Stimulated activated CD4-positive, alpha-beta T cell treated with anti-CD3 and anti-CD28 coated beads, TNF-alpha, amount 100 ng/mL, for 24 hours (primary cell): ENCODE results near the gene C20orf141.
"Not testable (repeated sequence)": the region's sequence is repeated elsewhere in the genome, so short reads cannot be mapped to it uniquely, and the experiment has no call there.

ENCODE experiments used
- DNase-seq, 3 experiments: peaks; one replicate each; pipeline ENCODE4 v3.0.0-alpha.2; 2020; ENCODE audit warnings: low read depth in 3 of 3

C20orf141 gene

DNA sequence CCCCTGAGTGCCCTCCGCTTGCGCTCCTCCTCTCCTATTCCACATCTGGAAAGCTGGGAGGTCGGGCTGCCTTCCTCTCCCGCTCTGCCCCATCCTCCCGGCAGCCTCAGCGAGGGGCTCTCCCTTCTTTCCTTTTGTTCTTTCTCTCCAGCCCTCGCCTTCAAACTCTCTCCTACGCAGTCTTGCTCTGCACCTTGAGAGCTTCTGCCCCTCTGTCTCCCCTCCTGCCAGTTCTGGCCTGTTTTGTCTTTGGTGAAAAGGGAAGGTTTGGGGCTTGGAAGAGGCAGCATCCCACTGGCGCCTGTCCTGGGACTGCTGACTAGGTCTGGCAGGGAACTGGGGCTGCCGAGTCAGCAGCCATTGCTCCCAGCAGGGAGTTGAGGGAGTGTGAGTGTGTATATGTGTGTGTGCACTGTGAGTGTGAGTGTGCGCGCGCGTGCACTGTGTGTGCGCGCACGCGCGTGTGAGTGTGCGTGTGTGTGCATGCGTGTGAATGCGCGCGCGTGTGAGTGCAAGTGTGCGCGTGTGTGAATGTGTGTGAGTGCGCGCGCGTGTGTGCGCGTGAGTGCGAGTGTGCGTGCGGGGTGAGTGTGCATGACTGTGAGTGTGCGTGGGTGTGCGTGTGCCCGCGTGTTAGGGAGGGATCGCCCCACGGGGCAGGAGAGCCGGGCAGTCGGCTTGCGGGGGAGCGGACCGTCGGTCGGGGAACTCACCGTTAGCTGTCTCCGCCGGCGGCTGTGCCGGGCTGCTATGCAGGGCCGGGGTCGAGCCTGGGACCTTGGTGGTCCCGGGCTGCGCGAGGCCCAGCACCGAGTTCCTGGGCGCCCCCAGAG lies 14.9 kb upstream of the C20orf141 start:
- DNase-seq, result peak in 1 of 3 experiments; percentile 12

DNA sequence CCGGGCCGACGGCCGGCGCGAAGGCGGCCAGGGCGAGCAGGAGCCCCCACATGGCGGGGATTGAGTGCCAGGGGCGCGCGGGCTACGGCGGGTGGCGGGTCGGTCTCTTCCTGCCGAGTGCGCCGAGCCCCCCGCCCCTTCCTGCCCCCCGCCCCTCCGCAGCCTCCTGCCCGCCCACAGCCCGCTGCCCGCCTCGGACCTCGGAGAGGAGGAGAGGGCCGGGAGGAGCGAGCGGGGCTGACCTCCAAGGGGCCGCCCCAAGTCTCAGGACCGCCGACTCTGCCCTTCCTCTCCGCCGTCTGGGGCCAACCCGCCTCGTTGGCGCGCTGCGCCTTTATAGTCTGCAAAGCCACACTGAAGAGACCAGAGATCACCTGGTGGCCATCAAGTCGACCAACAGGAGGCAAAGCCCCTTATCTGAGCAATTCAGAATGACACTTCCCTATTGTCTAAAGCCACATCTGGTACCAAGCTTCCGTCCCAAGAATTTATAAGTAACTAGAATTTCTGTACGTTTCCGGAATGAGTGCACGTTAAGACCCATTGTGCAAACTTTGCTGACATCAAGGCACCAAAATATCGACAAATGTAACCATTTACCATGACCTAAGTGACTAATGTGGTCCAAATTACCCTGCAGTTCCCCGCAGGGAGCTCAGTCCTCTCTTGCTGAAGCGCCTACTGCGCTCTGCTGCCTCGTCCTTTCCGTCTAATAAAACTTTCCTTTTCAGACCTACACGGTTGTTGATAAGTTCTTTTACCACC lies 14.1 kb upstream of the C20orf141 start, which contains the start of gene CPXM1:
Gene CPXM1 (minus strand): TSS at position 107 of the 765 bp plus-strand sequence. CDS start 55 bp downstream, at position 52.
- DNase-seq, result peak in 1 of 3 experiments; percentile 15

DNA sequence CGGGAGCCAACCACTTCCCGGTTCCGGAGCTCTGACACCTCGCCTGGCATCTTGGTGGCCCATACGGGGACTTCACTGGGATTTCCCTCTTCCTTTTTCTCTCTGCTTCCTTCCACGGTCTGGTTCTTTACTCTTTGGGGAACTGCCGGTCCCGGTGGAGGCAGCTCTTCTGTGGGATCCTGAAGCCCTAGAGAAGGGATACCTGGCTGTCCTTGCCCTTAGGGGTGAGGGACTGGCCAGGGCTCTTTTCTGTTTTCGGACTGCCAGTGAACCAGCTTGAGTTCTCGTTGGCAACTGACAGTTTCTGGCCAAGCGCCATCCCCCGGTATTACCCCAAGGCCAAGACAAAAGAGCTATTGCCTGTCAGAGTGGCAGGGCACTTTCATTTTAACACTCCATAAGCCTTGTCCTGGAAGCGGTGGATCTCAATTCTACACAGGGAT lies 13.5 kb upstream of the C20orf141 start:
- no peak for DNase-seq

DNA sequence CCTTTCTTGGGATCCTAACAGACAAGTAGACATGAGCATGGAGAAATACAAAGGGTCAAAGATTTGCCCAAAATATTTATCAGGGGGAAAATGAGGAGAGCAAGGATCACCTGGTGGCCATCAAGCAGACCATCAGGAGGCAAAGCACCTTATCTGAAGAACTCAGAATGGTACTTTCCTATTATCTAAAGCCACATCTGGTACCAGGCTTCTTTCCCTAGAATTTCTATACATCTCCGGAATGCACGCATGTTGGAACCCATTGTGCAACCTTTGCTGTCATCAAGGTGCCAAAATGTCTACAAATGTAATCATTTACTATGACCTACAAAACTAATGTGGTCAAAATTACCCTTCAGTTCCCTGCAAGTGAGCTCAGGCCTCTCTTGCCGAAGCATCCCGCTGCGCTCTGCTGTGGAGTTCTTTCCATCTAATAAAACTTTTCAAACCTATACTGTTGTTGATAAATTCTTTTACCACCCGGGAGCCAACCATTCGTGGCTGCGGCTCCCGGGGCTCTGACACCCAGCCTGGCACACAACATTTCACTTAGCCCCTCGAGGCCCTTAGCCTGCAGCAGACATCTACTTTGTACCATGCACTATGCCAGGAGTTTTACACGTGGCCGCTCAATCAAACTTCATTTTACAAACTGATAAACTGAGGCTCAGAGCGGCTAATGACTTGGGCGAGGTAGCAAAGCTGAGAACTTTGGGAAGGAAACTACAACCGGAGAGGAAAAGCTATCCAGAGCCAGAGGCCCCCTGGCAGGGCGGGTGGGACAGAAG lies 10.6 kb upstream of the C20orf141 start:
- DNase-seq, result no peak

DNA sequence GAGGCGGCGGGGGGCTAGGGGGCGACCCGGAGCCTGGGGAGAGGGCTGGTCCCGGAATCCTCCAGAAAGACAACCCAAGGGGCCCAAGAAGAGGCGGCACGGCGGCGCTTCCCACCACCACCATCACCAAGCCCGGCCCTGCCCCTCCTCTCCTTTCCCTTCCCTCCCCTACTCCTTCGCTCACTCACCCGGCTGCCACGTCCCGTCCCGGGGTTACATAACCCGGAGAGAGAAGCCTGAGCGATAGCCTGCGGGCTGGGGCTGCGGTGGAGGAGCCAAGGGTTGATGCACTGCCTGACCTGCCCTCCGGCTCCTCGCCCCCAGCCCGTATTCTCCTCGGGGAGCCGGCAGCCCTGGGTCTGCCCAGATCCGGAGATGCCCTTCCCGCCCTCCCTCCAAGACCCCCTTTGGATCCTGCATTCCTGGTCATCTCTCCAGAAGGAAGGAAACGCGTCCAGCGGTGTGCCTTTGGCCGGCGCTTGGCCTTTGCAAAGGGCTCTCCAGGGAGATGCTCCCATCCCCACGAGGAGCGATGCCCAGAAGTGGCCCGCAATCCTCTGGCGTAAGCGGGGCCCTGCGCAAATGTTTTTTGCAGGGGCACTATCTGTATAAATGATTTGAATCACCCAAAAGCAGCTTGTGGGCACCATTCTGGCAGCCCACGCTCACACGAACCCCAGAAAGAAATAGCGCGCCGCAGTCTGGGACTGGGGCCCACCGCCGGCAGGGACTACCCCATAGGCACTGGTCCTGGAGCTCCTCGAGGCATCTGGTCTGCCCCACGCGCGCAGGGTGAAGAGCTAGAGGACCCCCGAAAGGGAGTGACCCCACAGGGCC lies 9.7 kb upstream of the C20orf141 start:
- no peak for DNase-seq

DNA sequence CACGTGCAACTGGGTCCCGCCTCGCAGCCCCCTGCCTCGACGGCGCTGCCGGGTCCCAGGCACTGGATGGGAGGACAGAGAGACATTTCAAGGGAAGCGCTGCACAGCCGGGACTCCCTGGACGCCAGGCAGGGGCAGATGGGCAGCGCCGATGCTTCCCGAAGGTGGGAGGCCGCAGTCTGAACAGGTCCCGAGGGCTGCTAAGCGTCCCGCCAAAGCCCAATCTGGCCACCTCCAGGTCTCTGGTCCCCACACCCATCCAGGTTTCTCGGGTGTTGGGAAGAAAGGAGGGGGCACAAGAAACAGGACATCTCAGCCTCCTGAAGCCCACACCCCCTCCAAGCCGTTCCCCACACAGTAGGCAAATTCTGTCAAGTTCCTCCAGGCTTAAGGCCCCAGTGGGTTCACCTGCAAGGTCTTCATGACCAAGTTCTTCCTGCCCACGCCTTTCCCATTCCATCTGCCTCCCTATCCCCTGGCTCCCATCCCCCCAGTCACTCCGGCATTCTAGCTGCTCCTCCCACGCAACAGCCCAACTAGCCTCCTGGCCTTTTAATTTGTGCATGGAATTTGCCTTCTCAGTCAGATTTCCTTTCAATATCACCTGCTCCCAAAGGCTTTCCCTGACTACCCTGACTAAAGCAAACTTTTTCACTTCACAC lies 9.0 kb upstream of the C20orf141 start:
- no peak for DNase-seq

DNA sequence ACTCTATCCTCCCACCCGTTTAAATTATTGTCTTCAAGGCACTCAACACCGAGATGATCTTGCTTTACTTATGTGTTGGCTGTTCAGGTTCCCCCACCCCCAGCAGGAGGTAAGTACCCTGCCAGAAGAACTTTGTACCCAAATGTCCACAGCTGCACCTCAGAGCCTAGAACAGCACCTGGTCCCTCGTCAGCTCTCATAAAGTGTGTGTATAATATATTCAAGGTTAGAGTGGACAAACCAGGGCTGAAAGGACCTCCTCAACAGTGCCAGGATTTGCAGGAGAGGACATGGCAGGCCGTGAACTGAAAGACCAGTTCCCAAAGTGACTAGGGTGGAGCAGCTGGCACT lies 8.5 kb upstream of the C20orf141 start:
- no peak for DNase-seq

DNA sequence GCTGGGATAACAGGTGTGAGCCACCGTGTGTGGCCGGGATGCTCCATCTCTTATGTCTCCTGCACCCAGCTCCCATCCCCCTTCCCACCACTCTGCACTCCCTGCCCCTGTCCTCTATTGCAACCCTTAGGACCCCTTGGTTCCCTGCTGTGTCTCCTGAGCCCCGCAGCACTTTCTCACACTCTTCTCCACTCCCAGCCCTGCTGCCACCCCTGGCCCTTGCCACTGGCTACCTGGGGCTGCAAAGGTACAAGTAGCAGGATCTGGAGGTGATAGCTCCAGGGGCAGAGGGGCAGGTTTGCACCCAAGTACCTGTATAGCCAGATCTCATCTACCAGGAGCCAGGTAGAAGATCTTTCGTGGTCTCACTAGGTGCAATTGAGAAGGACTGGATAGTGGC lies 7.8 kb upstream of the C20orf141 start:
- no peak for DNase-seq

DNA sequence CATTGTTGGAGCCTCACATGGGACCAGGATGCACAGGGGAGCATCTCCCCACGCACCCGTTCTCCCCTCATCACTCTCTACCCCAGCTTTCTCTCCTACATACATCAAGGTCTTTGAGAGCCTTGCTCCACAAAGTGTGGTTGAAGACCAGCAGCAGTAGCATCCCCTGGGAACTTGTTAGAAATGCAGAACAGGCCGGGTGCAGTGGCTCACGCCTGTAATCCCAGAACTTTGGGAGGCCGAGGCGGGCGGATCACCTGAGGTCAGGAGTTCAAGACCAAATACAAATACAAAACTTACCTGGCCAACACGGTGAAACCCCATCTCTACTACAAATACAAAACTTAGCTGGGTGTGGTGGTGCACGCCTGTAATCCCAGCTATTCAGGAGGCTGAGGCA lies 6.9 kb upstream of the C20orf141 start:
- DNase-seq, result not testable (repeated sequence)

DNA sequence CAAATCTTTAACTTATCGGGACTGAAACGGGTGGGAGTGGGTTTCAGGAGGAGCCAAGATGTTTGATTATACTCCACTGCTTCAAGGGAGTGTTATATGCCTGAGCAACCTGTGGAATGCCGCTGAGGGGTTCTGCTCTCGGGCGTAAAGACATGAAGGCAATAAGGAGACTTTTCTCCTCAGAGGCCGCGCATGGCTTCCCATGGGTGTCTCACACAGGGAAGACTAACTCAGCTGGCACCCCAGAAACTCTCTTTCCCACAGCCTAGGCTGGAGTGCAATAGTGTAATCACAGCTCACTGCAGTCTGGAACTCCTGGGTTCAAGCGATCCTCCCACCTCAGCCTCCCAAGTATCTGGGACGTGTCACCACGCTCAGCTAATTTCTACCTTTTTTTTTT lies 5.1 kb upstream of the C20orf141 start:
- DNase-seq, result no peak

DNA sequence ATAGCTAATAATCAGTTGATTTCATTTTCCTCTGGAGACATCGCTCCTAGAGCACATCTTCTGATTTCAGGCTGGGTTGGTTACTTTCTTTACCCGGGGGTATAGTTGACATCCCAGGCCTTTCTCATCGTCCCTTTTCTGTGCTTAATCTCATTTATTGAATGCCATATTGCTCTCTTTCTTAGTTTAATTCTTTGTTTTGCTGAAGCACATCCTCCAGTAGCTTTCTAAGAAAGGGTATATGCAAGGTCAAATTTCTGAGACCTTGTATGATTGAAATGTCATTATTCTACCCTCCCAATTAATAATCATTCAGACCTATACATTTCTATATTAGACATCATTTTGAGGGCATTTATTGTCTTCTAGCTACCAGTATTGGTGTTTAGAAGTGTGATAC lies 2.6 kb upstream of the C20orf141 start:
- no peak for DNase-seq

DNA sequence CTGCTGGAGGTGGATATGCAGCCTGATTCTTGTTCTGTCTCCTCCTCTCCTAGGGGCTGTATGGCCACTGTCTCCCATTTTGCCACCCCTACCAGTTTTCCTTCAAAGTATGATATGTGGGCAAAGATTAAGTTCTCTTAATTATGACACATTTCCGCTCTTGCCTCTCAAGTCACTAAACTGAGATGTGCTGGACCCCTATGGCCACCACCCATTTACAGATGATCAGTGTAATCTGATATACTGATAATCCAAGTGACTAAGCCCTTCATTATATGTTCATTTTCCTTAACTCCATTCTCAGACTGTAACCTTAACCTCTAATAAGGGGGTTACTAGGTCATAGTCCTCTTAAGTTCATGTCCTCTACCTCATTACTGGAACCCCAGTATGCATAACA lies 711 bp upstream of the C20orf141 start:
- no peak for DNase-seq

DNA sequence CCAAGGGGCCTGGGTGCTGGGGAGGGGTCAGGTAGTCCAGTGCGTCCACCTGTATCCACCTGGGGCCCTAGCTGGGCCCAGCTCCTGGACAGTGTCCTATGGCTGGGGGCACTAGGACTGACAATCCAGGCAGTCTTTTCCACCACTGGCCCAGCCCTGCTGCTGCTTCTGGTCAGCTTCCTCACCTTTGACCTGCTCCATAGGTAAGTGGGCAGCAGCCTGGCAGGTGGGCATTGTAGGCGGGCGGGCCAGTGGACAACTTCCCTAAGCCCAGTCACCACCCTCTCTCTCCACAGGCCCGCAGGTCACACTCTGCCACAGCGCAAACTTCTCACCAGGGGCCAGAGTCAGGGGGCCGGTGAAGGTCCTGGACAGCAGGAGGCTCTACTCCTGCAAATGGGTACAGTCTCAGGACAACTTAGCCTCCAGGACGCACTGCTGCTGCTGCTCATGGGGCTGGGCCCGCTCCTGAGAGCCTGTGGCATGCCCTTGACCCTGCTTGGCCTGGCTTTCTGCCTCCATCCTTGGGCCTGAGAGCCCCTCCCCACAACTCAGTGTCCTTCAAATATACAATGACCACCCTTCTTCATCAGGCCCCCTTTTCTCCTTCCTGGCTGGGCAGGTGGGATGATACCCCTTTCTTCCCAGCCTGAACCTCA lies 584 bp downstream of the C20orf141 start:
- no peak for DNase-seq

DNA sequence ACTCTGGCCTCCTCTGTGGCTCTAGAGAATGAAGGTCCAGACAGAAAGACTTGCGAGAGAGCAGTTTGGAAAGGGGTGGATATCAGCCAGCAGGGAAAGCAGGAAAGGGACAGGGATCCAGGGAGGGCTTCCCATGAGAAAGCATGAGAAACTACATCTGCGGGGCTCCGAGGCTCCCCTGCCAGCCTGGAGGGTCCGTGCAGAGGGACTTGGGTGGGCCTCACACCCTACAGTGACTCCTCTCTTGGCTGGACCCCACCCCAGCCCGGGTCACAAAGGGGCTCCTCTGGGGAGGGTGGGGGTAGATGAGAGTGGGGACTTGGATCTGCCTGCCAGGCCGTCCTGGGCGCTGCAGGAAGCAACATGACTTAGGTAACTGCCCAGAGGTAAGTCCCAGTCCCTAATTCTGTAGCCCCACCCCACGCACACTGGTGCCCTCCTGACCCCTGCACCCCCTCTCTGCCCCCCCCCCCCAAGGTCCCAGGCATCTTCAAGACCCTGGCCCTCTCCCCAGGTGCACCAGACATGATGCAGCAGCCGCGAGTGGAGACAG lies 1.3 kb downstream of the C20orf141 start, which contains the start of gene TMEM239:
Gene TMEM239 (plus strand): TSS at position 335 of the 553 bp plus-strand sequence. CDS start 191 bp downstream, at position 526.
- no peak for DNase-seq

DNA sequence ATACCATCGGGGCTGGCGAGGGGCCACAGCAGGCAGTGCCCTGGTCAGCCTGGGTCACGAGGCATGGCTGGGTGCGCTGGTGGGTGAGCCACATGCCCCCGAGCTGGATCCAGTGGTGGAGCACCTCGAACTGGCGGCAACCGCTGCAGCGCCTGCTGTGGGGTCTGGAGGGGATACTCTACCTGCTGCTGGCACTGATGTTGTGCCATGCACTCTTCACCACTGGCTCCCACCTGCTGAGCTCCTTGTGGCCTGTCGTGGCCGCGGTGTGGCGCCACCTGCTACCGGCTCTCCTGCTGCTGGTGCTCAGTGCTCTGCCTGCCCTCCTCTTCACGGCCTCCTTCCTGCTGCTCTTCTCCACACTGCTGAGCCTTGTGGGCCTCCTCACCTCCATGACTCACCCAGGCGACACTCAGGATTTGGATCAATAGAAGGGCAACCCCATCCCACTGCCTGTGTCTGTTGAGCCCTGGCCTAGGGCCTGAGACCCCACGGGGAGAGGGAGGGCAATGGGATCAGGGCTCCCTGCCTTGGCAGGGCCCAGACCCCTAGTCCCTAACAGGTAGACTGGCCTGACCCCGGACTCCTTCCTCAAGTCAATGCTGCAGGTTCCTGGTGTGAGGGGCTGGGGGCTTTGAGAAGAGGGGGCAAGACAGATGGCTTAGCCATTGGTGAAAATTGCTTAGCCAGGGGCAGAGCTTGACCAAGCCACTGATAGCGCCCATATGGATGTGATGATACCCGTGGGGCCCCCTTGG lies 2.0 kb downstream of the C20orf141 start:
- peak in 1 of 3 experiments; percentile 15 for DNase-seq

DNA sequence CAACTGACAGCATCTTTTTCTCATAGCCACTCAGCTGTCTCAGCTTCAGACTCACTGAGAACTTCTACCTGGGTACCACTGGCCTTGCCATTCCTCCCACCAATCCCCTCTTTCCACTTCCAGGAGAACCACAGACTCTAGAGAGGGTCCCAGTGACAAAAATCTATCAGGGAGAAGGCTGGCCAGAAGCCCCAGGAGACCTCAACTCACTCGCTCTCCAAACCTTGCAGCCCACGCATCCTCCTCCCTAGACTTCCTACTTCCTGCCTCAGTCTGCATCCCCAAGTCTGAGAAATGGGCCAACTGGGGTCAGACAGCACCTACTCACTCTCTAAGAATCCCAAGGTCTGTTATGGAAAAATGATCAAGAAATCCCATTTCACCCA lies 2.5 kb downstream of the C20orf141 start:
- DNase-seq, result no peak

DNA sequence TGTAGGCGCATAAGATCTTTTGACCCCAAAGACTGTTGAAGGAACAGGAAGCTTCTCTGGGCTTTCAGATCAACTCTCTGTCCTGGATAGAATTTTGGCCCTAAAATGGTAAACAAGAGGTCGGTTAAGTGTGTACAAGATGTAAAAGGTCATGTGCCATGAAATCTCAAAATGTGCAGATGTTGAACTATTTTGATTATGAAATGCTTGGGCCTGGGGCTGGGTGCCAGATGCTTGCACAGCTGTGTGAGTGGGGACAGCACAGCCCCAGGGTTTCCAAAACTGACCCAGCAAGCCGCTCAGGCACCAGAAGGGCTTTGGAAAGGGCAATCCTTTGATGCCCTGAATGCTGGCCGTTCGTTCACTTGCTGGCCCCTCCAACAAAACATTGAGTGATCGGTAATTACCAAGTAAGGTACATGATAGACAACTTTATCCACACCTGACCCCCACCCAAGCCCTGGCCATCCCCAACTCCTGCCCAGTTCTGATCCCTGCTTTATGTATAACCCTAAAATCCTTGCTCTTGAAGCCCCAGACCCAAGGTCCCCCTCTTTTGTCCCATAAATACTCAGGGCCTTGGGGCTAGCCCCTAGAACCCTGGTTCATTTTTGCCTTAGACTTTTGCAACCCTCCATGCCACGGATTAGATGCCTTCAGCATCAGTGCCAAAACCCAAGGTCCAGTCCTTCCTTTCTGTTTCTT lies 3.3 kb downstream of the C20orf141 start:
- DNase-seq, result no peak
